NCI-H2171 (cell line): Measurements from ENCODE around the gene PTPN11.

ENCODE experiments used
- DNase-seq: peaks from one replicate; lab custom pipeline; 2025; lab: John Stamatoyannopoulos, UW

PTPN11 gene

DNA sequence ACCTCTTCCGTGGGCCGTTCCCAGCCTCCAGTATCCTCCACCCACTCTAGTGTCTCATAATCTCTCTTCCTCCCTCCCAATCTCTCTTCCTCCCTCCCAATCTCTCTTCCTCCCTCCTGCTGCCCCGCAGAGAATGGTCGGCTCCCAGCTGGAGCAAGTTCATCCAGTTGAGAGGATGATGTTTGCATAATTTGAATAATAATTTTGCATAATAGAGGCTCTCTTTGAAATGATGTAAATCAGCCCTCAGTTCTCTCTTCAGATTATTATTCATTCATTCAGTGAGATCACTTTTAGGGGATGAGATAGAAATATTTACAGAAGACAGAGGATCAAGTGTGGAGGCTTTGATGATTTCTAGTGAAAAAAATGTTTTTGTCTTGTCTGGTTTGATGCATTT lies 125.0 kb downstream of the PTPN11 start:
- DNase-seq = no peak

DNA sequence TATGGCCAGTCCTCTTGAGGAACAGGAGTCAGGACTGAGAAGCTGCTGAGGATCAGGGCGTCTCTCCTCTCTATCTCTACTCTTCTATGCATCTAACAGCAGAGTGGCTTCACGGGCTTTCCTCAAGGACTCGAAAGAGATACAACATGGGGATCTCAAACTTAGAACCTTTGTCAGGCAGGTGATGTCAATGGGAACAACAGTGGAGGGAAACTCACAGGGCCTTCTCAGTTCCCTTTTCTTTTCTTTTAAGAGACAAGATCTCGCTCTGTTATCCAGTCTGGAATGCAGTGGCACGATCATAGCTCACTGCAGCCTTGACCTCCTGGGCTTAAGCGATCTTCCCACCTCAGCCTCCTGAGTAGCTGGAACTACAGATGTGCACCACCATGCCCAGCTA lies 127.6 kb downstream of the PTPN11 start:
- no peak for DNase-seq

DNA sequence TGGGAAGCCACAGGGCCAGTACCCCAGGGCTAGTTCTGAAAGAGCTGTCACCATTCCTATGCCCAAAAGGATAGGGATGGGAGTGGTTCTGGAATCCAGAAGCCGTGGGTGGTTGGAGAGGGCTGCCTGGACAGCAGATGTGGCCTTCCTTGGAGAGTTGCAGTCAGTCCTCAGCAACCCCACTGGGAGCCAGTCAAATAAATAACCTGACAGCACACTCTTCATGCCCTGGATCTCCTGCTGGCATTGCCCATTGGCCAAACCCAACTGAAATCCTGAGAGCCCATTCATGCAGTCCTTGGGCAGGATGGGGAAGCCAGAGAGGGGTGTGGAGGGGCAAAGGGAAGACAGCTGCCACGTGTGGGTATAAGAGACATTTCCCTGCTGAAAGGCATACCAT lies 128.2 kb downstream of the PTPN11 start:
- no peak for DNase-seq

DNA sequence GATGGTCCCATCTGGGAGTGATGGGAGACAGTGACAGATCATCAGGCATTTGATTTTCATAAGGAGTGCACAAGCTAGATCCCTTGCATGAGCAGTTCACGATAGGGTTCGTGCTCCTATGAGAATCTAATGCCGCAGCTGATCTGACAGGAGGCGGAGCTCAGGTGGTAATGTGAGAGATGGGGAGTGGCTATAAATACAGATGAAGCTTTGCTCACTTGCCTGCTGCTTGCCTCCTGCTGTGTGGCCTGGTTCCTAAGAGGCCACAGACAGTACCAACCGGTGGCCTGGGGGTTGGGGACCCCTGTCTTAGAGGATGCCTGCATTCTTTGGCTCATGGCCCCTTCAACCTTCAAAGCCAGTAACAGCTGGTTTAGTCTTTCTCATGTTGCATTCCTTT lies 130.3 kb downstream of the PTPN11 start:
- DNase-seq = no peak

DNA sequence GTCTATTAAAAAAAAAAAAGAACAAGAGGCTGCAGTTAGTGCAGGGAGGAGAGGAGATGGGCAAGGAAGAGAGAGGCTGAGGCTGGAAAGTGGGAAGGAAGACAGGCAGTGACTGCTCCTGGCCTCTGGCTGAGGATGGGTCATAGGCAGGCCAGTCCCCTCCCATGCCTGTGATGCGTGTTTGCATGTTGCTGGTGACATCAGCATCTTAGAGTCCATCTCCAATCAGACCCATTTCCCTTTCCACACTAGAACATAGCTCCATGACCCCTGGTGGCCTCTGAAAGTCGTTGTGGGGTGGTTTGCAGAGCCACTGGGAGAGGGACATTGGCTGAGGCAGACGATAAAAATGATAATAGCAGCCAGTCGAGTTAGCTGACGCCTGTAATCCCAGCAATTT lies 132.9 kb downstream of the PTPN11 start:
- no peak for DNase-seq

DNA sequence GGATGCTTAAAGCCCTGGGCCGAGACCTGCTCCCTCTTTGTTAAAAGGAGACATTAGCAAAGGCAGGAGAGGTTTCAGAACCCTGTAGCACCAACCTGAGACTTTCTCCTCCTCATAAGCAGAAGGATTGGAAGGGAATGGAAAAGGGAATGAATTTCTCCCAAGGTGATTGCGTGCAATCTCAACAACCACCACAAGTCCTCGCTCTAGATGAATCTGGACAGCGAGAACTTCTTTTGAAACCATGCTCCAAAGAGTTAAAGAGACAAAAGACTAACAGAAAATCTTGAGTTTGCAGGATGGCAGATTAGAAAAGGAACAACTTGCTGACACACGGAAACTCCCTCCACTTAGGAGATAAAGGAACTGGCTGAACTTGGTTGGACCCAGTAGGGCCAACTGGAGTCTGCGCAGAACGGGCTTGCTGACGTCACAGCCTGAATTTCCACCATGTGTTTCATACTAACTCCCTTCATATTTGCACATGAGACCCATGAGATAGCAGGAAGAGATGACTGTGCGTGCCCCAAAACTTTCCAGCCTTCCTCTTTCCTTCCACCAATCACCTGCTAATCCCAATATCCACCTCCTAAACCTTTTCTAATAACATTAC lies 137.0 kb downstream of the PTPN11 start:
- DNase-seq = no peak

DNA sequence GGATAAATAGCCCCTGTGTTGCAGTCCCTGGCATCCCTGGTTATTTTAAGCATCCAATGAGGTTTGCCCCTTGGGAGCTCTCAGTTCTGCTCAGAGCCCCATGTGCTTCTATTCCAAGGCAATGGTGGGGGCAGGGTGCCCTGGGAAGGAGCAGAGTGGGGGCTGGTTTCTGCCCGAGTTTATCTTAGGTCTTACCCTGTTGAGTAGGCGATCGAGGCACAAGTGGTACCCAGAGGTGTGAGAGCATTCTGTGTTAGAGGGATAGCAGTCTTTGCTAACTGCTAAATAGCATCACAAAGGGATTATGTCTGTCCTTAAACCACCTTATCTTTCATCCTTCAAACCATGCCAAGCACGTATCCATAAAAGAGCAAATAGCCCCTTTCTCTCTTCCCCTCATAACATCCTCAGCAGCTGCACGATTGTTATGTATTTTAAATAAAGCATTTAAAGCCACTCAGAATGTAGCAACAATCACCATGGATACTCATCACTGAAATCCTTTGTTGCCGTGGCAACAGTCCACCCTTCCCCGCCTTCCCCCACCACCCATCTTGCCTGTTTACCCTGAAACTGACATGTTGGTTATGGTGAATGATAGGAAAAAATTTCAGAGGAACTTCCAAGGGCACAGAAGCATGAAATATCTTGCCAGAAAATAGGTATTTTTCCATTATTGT lies 139.3 kb downstream of the PTPN11 start:
- DNase-seq = no peak
